GM19035 (cell line): ENCODE data around the gene SNCAIP.
"Not testable (repeated sequence)": the region's sequence is repeated elsewhere in the genome, so short reads cannot be mapped to it uniquely, and the experiment has no call there.

Experiments
- ATAC-seq: cut with Tn5 transposase; IDR thresholded peaks from one replicate; pipeline ENCODE4 v1.9.1; 2021; ENCODE audit not compliant: unreplicated experiment

The SNCAIP gene

GRCh38 chr5:122458278-122458872 lies 146.3 kb downstream of the SNCAIP start:
- ATAC-seq: peak; percentile 75

GRCh38 chr5:122462486-122462885 lies 150.4 kb downstream of the SNCAIP start:
- no peak for ATAC-seq

- peak; percentile 84 for ATAC-seq
Observed at GRCh38 chr5:122463221-122463620, 151.2 kb downstream of the SNCAIP start.

GRCh38 chr5:122464191-122464590 lies 152.2 kb downstream of the SNCAIP start:
- ATAC-seq: no peak

GRCh38 chr5:122465031-122465577 lies 153.1 kb downstream of the SNCAIP start:
- ATAC-seq: no peak

- no peak for ATAC-seq
Observed at GRCh38 chr5:122465994-122466393, 154.0 kb downstream of the SNCAIP start.

DNA sequence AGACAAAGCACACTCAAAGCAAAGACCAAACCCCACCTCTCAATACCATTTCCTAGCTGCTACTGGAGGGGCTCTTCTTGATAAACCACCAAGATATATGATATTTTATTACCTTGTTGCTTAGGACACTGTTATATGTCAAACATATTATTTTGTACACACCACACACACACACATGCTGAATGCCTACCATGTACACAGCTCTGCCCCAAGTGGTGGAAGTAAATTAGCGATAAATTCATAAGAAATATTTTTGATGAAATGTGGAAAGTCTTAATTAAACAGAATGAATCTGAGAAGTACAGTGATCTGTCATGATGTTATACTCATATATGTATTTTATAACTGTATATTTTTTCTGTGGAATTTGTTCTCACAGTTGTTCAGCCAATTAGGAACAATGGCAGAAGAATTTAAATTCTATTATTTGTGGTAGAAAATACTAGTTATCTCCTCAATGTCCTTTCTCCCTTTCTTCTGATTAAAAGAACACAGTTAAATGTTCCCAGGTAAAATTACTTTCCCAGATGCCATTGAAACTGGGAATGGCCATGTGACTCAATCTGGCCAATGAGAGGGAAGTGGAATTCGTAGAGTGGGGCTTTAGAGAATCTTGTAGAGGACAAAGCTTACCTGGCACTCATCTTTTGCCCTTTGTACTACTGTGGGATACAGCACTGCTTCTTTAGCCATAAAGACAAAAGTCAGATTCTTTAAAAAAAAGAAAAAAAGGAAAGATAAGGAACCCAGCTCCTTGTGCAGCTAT lies 156.5 kb downstream of the SNCAIP start:
- no peak for ATAC-seq

GRCh38 chr5:122469384-122469919 lies 157.4 kb downstream of the SNCAIP start:
- ATAC-seq: no peak

- no peak for ATAC-seq
Observed at GRCh38 chr5:122470365-122470764, 158.3 kb downstream of the SNCAIP start.

DNA sequence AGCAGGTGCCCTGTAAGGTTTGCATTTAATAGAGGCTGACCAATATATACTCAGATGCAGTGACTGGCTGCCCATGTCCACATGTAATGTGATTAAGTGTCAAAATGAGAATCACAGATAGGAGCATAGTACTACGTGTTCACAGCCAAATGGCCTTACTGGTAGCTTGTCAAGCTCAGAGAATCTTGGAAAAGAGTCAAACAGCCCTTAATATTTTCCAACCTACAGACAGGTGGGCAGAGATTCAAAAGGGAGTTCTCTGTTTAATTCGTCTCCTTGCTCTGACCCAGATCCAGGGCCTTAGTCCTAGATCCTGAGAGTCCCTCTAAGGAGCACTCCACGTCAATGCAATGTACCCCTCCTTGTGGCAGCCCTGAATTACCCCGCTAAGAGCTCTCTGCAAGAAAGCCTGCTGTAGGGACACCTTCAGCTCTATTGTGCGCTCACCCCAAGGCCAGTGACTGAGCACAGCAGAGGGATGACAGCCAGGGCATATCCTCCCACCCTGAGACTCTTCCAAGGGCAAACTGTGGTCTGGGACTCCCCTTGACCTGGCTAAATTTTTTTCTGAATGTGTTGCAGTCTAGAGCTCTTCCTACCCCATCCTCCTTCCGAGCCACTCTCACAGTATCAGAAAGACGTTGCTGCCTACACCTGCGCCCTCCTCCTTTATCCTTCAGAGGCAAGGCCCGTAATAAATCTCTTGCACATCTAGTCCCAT lies 159.2 kb downstream of the SNCAIP start:
- ATAC-seq: no peak

- no peak for ATAC-seq
Observed at GRCh38 chr5:122471752-122472061, 159.7 kb downstream of the SNCAIP start.

DNA sequence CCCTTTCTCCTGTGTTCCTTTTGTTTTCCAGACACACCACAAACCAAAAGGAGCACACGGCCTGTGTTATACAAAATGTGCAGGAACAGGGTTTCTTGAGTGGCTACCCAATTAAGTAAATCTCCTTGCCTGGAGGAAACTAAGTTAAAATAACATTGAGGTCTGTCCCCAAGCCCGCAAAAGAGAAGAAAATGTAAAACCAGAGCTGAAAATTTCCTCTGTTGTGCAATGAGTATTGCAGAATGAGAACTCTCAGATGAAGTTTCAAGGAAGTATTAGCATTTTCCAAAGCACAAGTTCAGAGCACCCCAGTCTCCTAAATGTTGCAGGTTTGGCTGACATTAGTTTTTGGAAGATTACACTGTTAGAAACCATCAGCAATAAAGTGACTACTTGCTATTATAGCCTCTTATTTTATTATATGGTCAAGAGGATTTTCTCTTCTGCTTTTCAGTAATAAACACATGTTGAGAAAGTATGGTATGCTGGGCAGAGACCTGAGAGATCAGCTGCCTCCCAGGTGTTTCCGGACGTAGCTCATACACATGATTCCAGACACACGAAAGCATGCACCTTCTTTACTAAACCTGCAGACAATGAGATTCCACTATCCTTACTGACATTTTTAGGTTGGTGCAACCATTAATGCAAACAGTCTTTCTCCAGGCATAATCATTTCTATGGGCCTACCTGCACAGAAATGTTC lies 161.3 kb downstream of the SNCAIP start:
- ATAC-seq: no peak

- no peak for ATAC-seq
Observed at GRCh38 chr5:122473941-122474340, 161.9 kb downstream of the SNCAIP start.

DNA sequence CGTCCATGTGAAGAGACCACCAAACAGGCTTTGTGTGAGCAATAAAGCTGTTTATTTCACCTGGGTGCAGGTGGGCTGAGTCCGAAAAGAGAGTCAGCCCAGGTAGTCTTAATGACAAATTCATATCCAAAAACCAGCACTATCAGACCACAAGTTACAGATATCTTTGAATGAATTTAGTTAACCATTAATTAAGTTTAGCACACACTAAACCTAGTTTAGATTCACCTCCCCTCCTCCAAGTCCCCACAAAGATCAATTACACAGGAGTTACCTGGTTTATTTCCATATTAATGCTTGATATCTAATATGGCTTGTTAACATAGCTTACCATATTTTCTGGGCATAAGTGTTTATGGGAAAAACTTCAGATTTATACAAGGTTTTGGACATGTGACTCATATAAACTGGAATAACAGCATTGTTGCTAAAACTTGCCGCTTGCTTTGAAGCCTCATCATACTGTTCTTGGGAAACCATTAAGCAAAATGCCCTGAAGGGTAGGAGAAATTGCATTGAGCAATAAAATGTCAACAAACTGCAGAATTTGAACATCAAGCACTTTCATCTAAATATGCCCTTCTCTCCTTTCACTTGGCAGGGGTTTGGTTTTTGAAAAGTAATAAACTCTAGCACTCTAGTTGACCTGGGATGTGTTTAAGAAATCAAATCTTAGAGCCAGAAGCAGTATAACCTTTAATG lies 166.9 kb downstream of the SNCAIP start:
- ATAC-seq: no peak

DNA sequence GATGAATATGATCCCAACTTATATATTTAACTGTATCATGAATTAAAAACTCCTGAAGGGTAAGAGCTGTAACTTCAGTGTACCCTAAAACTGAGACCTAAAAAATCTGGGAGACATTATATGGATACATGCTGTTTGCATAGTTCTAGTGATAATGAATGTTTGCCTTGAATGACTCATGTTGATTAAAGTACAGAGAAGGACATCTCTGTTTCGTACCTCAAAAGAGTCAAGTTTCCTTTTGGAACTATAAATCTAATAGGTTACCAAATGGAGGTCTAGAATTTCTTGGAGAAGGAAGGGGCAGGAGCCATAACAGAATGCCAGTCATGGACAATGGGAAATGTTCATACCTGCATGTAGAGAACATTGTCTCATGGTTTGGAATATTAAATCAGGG lies 168.1 kb downstream of the SNCAIP start:
- no peak for ATAC-seq

GRCh38 chr5:122484103-122484502 lies 172.1 kb downstream of the SNCAIP start:
- ATAC-seq: no peak

DNA sequence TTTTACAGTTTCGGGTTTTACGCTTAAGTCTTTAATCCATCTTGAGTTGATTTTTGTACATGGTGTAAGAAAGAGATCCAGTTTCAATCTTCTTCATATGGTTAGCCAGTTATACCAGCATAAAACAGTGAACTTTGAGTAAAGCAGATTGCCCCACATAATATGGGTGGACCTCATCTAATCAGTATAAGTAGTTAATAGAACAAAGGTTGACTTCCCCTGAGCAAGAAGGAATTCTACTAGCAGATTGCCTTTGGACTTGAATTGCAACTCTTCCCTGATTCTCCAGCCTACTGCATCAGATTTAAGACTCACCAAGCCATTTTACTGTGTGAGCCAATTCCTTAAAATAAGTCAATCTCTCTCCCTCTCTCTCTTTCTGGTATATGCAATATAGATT lies 173.2 kb downstream of the SNCAIP start:
- ATAC-seq: no peak

DNA sequence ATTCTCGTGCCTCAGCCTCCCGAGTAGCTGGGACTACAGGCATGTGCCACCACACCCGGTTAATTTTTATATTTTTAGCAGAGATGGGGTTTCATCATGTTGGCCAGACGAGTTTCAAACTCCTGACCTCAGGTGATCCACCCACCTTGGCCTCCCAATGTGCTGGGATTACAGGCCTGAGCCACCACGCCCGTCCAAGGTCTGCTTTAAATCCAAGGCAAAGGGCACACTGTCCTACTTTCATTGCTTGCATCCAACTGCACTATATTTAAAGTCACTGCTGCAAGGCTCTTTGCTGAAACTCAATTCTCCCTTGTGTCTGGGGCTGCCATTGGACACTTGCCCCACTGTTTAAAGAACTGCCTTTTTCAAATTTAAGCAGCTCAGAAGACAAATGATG lies 174.6 kb downstream of the SNCAIP start:
- not testable (repeated sequence) for ATAC-seq

- ATAC-seq: no peak
Observed at GRCh38 chr5:122490718-122491117, 178.7 kb downstream of the SNCAIP start.

- no peak for ATAC-seq
Observed at GRCh38 chr5:122492675-122493074, 180.6 kb downstream of the SNCAIP start.
